Erythroblast (primary cell): ENCODE data around the gene LRMDA.

ENCODE experiments used
- GATA1 ChIP-seq: IDR thresholded peaks from 2 replicates; pipeline ENCODE4 v1.6.1; 2011; ENCODE audit warnings: low read depth, mild to moderate bottlenecking, control low read depth, low read length, moderate library complexity
- POLR2A ChIP-seq: IDR thresholded peaks from 2 replicates; pipeline ENCODE4 v1.6.1; 2011; ENCODE audit warnings: mild to moderate bottlenecking, low read length

GRCh38 chr10:75575940-75576339 is 144.5 kb downstream of the LRMDA start:
- no peak for TF ChIP-seq POLR2A
- TF ChIP-seq GATA1 = no peak
